SK-N-SH treated with all-trans-retinoic acid at 6 μM for 48 hours (cell line): ENCODE measurements around the gene RPS5.

ENCODE experiments used
- ATAC-seq: fragments of 200-7000 bp; cut with Tn5 transposase; 3 replicates; pipeline ENCODE4 v1.9.1; 2020; ENCODE audit warnings: mild to moderate bottlenecking, moderate library complexity
- ARNTL ChIP-seq: fragments of 450-650 bp; formaldehyde crosslinking; IDR thresholded peaks from 2 replicates; pipeline ENCODE4 v1.5.0; 2020; ENCODE audit warnings: low read depth, mild to moderate bottlenecking, moderate library complexity, borderline replicate concordance
- BACH2 ChIP-seq: fragments of 250-450 bp; sonication (Bioruptor Pico); IDR thresholded peaks from 2 replicates; pipeline ENCODE4 v1.9.0; 2021; ENCODE audit warnings: mild to moderate bottlenecking, borderline replicate concordance
- CREB5 ChIP-seq: fragments of 250-450 bp; sonication (Bioruptor Pico); IDR thresholded peaks from 2 replicates; pipeline ENCODE4 v1.5.1; 2020; ENCODE audit warnings: low read depth, mild to moderate bottlenecking, moderate library complexity
- CSDC2 ChIP-seq: fragments of 250-450 bp; sonication (Bioruptor Pico); IDR thresholded peaks from 2 replicates; pipeline ENCODE4 v1.5.0; 2020; ENCODE audit warnings: mild to moderate bottlenecking, moderate library complexity
- CSRNP3 ChIP-seq: fragments of 250-450 bp; sonication (Bioruptor Pico); IDR thresholded peaks from 2 replicates; pipeline ENCODE4 v1.5.1; 2021; ENCODE audit warnings: mild to moderate bottlenecking, moderate library complexity
- ESRRG ChIP-seq: fragments of 250-450 bp; sonication (Bioruptor Pico); IDR thresholded peaks from 2 replicates; pipeline ENCODE4 v1.6.1; 2021; ENCODE audit warnings: mild to moderate bottlenecking
- GLIS3 ChIP-seq: fragments of 250-450 bp; sonication (Bioruptor Pico); IDR thresholded peaks from 2 replicates; pipeline ENCODE4 v1.5.0; 2020; ENCODE audit warnings: mild to moderate bottlenecking, moderate library complexity
- OSR1 ChIP-seq: fragments of 250-450 bp; sonication (Bioruptor Pico); IDR thresholded peaks from 2 replicates; pipeline ENCODE4 v1.8.0; 2022; ENCODE audit warnings: moderate library complexity, mild to moderate bottlenecking, inconsistent platforms
- PATZ1 ChIP-seq: fragments of 250-450 bp; sonication (Bioruptor Pico); IDR thresholded peaks from 2 replicates; pipeline ENCODE4 v1.8.0; 2020; ENCODE audit warnings: mild to moderate bottlenecking, moderate library complexity, borderline replicate concordance
- PPARA ChIP-seq: fragments of 250-450 bp; sonication (Bioruptor Pico); IDR thresholded peaks from 2 replicates; pipeline ENCODE4 v1.5.0; 2020; ENCODE audit warnings: mild to moderate bottlenecking, borderline replicate concordance
- RARB ChIP-seq: fragments of 250-450 bp; sonication (Bioruptor Pico); IDR thresholded peaks from 2 replicates; pipeline ENCODE4 v1.8.0; 2021; ENCODE audit warnings: mild to moderate bottlenecking, moderate library complexity
- SNAI2 ChIP-seq: fragments of 250-450 bp; sonication (Bioruptor Pico); IDR thresholded peaks from 2 replicates; pipeline ENCODE4 v1.5.0; 2020; ENCODE audit warnings: mild to moderate bottlenecking, moderate library complexity
- TCF4 ChIP-seq: fragments of 250-450 bp; sonication (Bioruptor Pico); IDR thresholded peaks from 2 replicates; pipeline ENCODE4 v1.8.0; 2021; ENCODE audit warnings: mild to moderate bottlenecking, moderate library complexity, borderline replicate concordance
- TOX ChIP-seq: fragments of 250-450 bp; sonication (Bioruptor Pico); IDR thresholded peaks from 2 replicates; pipeline ENCODE4 v1.8.0; 2021; ENCODE audit warnings: mild to moderate bottlenecking, moderate library complexity, borderline replicate concordance
- TSHZ2 ChIP-seq: fragments of 250-450 bp; sonication (Bioruptor Pico); IDR thresholded peaks from 2 replicates; pipeline ENCODE4 v1.5.0; 2020; ENCODE audit warnings: mild to moderate bottlenecking, moderate library complexity
- ZC3H10 ChIP-seq: fragments of 250-450 bp; sonication (Bioruptor Pico); IDR thresholded peaks from 2 replicates; pipeline ENCODE4 v1.5.1; 2021; ENCODE audit warnings: mild to moderate bottlenecking, moderate library complexity
- ZFP3 ChIP-seq: fragments of 250-450 bp; sonication (Bioruptor Pico); IDR thresholded peaks from 2 replicates; pipeline ENCODE4 v1.5.0; 2020; ENCODE audit warnings: mild to moderate bottlenecking, moderate library complexity
- ZFP30 ChIP-seq: fragments of 450-650 bp; formaldehyde crosslinking; IDR thresholded peaks from 2 replicates; pipeline ENCODE4 v1.5.0; 2022; ENCODE audit warnings: mild to moderate bottlenecking, moderate library complexity
- ZNF565 ChIP-seq: fragments of 450-650 bp; formaldehyde crosslinking; conservative IDR thresholded peaks from 2 replicates; pipeline ENCODE4 v1.5.0; 2020; ENCODE audit warnings: low read depth, mild to moderate bottlenecking, moderate library complexity
- ZNF70 ChIP-seq: fragments of 450-650 bp; formaldehyde crosslinking; IDR thresholded peaks from 2 replicates; pipeline ENCODE4 v1.5.0; 2020; ENCODE audit warnings: mild to moderate bottlenecking, moderate library complexity
- ZNF8 ChIP-seq: fragments of 450-650 bp; formaldehyde crosslinking; IDR thresholded peaks from 2 replicates; pipeline ENCODE4 v1.5.0; 2020; ENCODE audit warnings: mild to moderate bottlenecking, moderate library complexity

The RPS5 gene

DNA sequence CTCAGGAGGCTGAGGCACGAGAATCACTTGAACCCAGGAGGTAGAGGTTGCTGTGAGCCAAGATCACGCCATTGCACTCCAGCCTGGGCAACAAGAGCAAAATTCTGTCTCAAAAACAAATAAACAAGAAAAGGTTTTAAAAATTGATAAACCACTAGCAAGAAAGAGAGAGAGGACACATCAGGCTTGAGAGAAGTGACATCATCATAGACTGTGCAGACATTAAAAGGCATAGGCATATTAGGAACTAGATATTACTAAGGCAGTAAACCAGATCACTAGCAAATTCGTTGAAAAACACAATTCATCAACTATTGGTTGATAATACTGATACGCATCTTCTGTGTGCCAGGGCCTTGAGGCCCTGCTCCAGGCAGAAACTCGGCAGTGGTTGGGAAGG is 41.5 kb upstream of the RPS5 start:
- ATAC-seq = no peak
- TF ChIP-seq CREB5 (CRISPR knock-in tag) (no peak), TSHZ2 (no peak), OSR1 (no peak), ZNF70 (CRISPR knock-in tag) (no peak), RARB (no peak), CSRNP3 (CRISPR knock-in tag) (no peak), ARNTL (CRISPR knock-in tag) (no peak), ESRRG (no peak), TCF4 (no peak), BACH2 (no peak), ZFP3 (CRISPR knock-in tag) (no peak), SNAI2 (no peak), ZNF565 (CRISPR knock-in tag) (no peak), ZC3H10 (CRISPR knock-in tag) (no peak), GLIS3 (CRISPR knock-in tag) (no peak), ZNF8 (CRISPR knock-in tag) (no peak), PPARA (CRISPR knock-in tag) (no peak), CSDC2 (CRISPR knock-in tag) (no peak), PATZ1 (CRISPR knock-in tag) (no peak), TOX (CRISPR knock-in tag) (no peak)
- TF ChIP-seq, all 23 proteins: peak for 0

- ATAC-seq = peak; percentile 95
Measured at GRCh38 chr19:58346961-58347929, 39.8 kb upstream of the RPS5 start.

DNA sequence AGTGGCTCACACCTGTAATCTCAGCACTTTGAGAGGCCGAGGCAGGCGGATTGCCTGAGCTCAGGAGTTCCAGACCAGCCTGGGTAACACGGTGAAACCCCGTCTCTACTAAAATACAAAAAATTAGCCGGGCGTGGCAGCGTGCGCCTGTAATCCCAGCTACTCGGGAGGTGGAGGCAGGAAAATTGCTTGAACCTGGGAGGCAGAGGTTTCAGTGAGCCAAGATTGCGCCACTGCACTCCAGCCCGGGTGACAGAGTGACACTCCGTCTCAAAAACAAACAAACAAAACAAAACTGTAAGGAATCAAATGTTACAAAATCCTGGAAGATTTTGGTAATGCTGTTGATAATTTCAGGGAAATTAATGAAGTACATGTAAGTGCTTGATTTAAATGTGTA is 39.0 kb upstream of the RPS5 start:
- peak; percentile 7 for ATAC-seq

More at GRCh38 chr19:58346961-58347929, 39.8 kb upstream of the RPS5 start:
- TF ChIP-seq ZFP30 (CRISPR knock-in tag) = no peak
- no peak for TF ChIP-seq BACH2
- no peak for TF ChIP-seq ESRRG

- ATAC-seq = no peak
- no peak for TF ChIP-seq TCF4
- no peak for TF ChIP-seq PPARA (CRISPR knock-in tag)
- no peak for TF ChIP-seq CREB5 (CRISPR knock-in tag)
Measured at GRCh38 chr19:58349590-58349989, 37.5 kb upstream of the RPS5 start.
